HepG2 (cell line): ENCODE measurements around the gene VPS4B. TPM values are rescaled to one million over a fixed set of nuclear protein-coding genes. Genes with fewer than 3 reads are reported as not detected.
A peak's percentile ranks its signal among the peaks of the same experiment; 100 is the strongest.

Experiments used
- CAMTA2 ChIP-seq: sonication (generic); formaldehyde crosslinking; IDR thresholded peaks from 2 replicates; pipeline ENCODE4 v1.4.0; 2020; ENCODE audit warnings: mild to moderate bottlenecking, missing genetic modification reagents, borderline replicate concordance
- GATA4 ChIP-seq: sonication (generic); IDR thresholded peaks from 2 replicates; pipeline ENCODE4 v1.6.1; 2016; ENCODE audit warnings: antibody characterized with exemption, low read depth, borderline replicate concordance
- HNF4G ChIP-seq, 2 experiments: sonication (generic) in 1 of 2; formaldehyde crosslinking in 1 of 2; IDR thresholded peaks; 2 replicates each; pipeline versions ENCODE4 v1.4.0 to v1.6.1; 2011 to 2020; ENCODE audit warnings: borderline replicate concordance in 2 of 2, low read depth in 2 of 2, mild to moderate bottlenecking in 2 of 2, low read length in 1 of 2, missing genetic modification reagents in 1 of 2, moderate library complexity in 1 of 2
- KLF15 ChIP-seq: sonication (generic); formaldehyde crosslinking; IDR thresholded peaks from 2 replicates; pipeline ENCODE4 v1.8.1; 2023; ENCODE audit warnings: borderline replicate concordance, mild to moderate bottlenecking, inconsistent platforms, missing genetic modification reagents, mixed read lengths
- MAFG ChIP-seq: sonication (generic); formaldehyde crosslinking; IDR thresholded peaks from 2 replicates; pipeline ENCODE4 v1.5.1; 2020; ENCODE audit warnings: mild to moderate bottlenecking, missing genetic modification reagents
- MED1 ChIP-seq: sonication (generic); formaldehyde crosslinking; IDR thresholded peaks from 2 replicates; pipeline ENCODE4 v1.4.0; 2020; ENCODE audit warnings: missing genetic modification reagents
- SIX1 ChIP-seq: sonication (generic); formaldehyde crosslinking; IDR thresholded peaks from 2 replicates; pipeline ENCODE4 v1.4.0; 2020; ENCODE audit warnings: missing genetic modification reagents, borderline replicate concordance
- SMYD3 ChIP-seq: sonication (generic); formaldehyde crosslinking; IDR thresholded peaks from 2 replicates; pipeline ENCODE4 v1.8.1; 2023; ENCODE audit warnings: mild to moderate bottlenecking, missing genetic modification reagents
- ZNF101 ChIP-seq: sonication (generic); formaldehyde crosslinking; IDR thresholded peaks from 2 replicates; pipeline ENCODE4 v1.4.0; 2020; ENCODE audit warnings: mild to moderate bottlenecking, low read depth, missing genetic modification reagents, borderline replicate concordance
- ZNF136 ChIP-seq: sonication (generic); formaldehyde crosslinking; IDR thresholded peaks from 2 replicates; pipeline ENCODE4 v1.8.1; 2022; ENCODE audit warnings: low read depth, mild to moderate bottlenecking, moderate library complexity, missing genetic modification reagents
- ZNF235 ChIP-seq: sonication (generic); formaldehyde crosslinking; IDR thresholded peaks from 2 replicates; pipeline ENCODE4 v1.8.1; 2023; ENCODE audit warnings: mild to moderate bottlenecking, missing genetic modification reagents, borderline replicate concordance
- ZNF615 ChIP-seq: sonication (generic); formaldehyde crosslinking; IDR thresholded peaks from 2 replicates; pipeline ENCODE4 v1.5.0; 2020; ENCODE audit warnings: mild to moderate bottlenecking, missing genetic modification reagents, borderline replicate concordance
- polyA plus RNA-seq, 8 experiments: library from polyadenylated mRNA; depleted of rRNA in 3 of 8; stranded (reverse) in 7 of 8; unstranded in 1 of 8; fragments of >200 nt; fragmentation: Illumina TruSeq in 4 of 8; extraction: Trizol in 4 of 8; gene quantifications; 2 replicates each; pipeline versions ENCODE4 v1.2.1 to v1.2.3, GENCODE V29; 2011 to 2016; ENCODE audit warnings: low read depth in 4 of 8, missing spikeins in 1 of 8, mixed read lengths in 1 of 8; ENCODE audit not compliant: insufficient read depth in 1 of 8
- total RNA-seq, 5 experiments: library from RNA; depleted of rRNA; stranded (reverse); fragments of >200 nt; fragmentation: Illumina TruSeq; extraction: Trizol; gene quantifications; 2 replicates each; pipeline ENCODE4 v1.2.3, GENCODE V29; 2016; ENCODE audit warnings: low read depth in 1 of 5
- TF ChIP-seq, protein P1 (sequence below): sonication (generic); formaldehyde crosslinking; IDR thresholded peaks from 2 replicates; pipeline ENCODE4 v1.9.0; 2021; ENCODE audit warnings: mild to moderate bottlenecking, missing genetic modification reagents
- TF ChIP-seq, protein P2 (sequence below): sonication (generic); formaldehyde crosslinking; IDR thresholded peaks from 2 replicates; pipeline ENCODE4 v1.5.1; 2020; ENCODE audit warnings: mild to moderate bottlenecking, missing genetic modification reagents, borderline replicate concordance
- TF ChIP-seq, protein P3 (sequence below): sonication (generic); formaldehyde crosslinking; IDR thresholded peaks from 2 replicates; pipeline ENCODE4 v1.8.0; 2022; ENCODE audit warnings: missing genetic modification reagents, low read depth, mild to moderate bottlenecking, borderline replicate concordance

The VPS4B gene
- total and polyA plus RNA-seq, 2 of the 13 experiments (the other 11 are each of a cell fraction or from before 2014, with no cell fraction given): 12.8 to 25.9 TPM

DNA sequence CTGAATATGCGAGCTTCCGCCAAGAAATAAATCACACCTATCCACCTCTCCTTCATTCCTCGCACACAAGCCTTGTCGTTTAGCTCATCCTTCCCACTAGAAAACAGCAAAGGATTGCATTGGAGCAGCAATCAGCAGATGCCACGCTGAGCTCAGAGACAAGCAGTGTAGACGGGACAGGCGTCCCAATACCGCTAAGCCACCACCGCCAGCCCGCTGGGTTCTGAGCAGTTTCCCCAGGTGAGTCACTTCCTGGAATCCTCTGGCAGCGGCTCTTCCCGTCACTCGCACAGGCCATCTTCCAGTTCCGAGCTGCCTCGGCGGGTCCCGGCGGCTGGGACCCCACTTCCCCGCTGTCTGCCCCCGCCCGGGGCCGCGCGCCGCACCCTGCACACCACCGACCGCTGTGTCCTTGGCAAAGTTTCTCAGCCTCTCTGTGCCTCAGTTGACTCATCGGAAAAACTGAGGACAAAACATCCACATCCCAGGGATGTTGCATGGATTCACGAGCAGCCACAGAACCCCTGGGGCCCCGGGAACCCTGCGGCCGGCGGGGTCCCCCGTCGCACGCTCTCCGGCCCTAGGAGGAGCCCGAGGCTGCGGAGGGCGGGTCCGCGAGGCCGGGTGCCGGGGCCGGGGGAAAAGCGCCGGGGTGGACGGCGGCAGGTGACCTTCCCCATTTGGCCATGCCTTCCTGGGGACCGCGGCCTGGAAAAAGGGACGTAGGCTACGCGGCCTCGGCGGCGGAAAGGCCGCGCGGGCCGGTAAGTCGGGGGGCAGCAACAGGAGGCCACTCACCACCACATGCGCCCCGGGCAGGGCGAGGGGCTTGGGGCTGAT is 55.8 kb downstream of the VPS4B start (continued):
- TF ChIP-seq, protein P1, sequence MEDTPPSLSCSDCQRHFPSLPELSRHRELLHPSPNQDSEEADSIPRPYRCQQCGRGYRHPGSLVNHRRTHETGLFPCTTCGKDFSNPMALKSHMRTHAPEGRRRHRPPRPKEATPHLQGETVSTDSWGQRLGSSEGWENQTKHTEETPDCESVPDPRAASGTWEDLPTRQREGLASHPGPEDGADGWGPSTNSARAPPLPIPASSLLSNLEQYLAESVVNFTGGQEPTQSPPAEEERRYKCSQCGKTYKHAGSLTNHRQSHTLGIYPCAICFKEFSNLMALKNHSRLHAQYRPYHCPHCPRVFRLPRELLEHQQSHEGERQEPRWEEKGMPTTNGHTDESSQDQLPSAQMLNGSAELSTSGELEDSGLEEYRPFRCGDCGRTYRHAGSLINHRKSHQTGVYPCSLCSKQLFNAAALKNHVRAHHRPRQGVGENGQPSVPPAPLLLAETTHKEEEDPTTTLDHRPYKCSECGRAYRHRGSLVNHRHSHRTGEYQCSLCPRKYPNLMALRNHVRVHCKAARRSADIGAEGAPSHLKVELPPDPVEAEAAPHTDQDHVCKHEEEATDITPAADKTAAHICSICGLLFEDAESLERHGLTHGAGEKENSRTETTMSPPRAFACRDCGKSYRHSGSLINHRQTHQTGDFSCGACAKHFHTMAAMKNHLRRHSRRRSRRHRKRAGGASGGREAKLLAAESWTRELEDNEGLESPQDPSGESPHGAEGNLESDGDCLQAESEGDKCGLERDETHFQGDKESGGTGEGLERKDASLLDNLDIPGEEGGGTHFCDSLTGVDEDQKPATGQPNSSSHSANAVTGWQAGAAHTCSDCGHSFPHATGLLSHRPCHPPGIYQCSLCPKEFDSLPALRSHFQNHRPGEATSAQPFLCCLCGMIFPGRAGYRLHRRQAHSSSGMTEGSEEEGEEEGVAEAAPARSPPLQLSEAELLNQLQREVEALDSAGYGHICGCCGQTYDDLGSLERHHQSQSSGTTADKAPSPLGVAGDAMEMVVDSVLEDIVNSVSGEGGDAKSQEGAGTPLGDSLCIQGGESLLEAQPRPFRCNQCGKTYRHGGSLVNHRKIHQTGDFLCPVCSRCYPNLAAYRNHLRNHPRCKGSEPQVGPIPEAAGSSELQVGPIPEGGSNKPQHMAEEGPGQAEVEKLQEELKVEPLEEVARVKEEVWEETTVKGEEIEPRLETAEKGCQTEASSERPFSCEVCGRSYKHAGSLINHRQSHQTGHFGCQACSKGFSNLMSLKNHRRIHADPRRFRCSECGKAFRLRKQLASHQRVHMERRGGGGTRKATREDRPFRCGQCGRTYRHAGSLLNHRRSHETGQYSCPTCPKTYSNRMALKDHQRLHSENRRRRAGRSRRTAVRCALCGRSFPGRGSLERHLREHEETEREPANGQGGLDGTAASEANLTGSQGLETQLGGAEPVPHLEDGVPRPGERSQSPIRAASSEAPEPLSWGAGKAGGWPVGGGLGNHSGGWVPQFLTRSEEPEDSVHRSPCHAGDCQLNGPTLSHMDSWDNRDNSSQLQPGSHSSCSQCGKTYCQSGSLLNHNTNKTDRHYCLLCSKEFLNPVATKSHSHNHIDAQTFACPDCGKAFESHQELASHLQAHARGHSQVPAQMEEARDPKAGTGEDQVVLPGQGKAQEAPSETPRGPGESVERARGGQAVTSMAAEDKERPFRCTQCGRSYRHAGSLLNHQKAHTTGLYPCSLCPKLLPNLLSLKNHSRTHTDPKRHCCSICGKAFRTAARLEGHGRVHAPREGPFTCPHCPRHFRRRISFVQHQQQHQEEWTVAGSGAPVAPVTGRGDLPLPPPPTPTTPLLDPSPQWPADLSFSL (CRISPR knock-in tag): no peak
- TF ChIP-seq CAMTA2 (CRISPR knock-in tag): no peak
- TF ChIP-seq, protein P2, sequence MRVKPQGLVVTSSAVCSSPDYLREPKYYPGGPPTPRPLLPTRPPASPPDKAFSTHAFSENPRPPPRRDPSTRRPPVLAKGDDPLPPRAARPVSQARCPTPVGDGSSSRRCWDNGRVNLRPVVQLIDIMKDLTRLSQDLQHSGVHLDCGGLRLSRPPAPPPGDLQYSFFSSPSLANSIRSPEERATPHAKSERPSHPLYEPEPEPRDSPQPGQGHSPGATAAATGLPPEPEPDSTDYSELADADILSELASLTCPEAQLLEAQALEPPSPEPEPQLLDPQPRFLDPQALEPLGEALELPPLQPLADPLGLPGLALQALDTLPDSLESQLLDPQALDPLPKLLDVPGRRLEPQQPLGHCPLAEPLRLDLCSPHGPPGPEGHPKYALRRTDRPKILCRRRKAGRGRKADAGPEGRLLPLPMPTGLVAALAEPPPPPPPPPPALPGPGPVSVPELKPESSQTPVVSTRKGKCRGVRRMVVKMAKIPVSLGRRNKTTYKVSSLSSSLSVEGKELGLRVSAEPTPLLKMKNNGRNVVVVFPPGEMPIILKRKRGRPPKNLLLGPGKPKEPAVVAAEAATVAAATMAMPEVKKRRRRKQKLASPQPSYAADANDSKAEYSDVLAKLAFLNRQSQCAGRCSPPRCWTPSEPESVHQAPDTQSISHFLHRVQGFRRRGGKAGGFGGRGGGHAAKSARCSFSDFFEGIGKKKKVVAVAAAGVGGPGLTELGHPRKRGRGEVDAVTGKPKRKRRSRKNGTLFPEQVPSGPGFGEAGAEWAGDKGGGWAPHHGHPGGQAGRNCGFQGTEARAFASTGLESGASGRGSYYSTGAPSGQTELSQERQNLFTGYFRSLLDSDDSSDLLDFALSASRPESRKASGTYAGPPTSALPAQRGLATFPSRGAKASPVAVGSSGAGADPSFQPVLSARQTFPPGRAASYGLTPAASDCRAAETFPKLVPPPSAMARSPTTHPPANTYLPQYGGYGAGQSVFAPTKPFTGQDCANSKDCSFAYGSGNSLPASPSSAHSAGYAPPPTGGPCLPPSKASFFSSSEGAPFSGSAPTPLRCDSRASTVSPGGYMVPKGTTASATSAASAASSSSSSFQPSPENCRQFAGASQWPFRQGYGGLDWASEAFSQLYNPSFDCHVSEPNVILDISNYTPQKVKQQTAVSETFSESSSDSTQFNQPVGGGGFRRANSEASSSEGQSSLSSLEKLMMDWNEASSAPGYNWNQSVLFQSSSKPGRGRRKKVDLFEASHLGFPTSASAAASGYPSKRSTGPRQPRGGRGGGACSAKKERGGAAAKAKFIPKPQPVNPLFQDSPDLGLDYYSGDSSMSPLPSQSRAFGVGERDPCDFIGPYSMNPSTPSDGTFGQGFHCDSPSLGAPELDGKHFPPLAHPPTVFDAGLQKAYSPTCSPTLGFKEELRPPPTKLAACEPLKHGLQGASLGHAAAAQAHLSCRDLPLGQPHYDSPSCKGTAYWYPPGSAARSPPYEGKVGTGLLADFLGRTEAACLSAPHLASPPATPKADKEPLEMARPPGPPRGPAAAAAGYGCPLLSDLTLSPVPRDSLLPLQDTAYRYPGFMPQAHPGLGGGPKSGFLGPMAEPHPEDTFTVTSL (CRISPR knock-in tag): no peak
- TF ChIP-seq SIX1: no peak
- no peak for TF ChIP-seq ZNF101 (CRISPR knock-in tag)
- TF ChIP-seq, protein P3, sequence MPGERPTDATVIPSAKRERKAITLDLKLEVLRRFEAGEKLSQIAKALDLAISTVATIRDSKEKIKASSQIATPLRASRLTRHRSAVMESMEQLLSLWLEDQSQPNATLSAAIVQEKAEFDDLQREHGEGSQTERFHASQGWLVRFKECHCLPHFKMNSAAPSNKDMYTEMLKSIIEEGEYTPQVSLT (CRISPR knock-in tag): no peak
- no peak for TF ChIP-seq MAFG (CRISPR knock-in tag)
- TF ChIP-seq MED1 (CRISPR knock-in tag): 0 out of 2 replicates have a peak, but pooled peaks have one; percentile 38
- TF ChIP-seq ZNF235 (CRISPR knock-in tag): no peak
- TF ChIP-seq KLF15: no peak
- no peak for TF ChIP-seq GATA4
- TF ChIP-seq HNF4G (IDR thresholded peaks at IDR 0.05; ENCODE audit: borderline replicate concordance, low read depth, low read length): no peak
- no peak for TF ChIP-seq HNF4G (CRISPR knock-in tag; IDR thresholded peaks at IDR 0.05; ENCODE audit: borderline replicate concordance, low read depth)
- TF ChIP-seq SMYD3 (CRISPR knock-in tag): no peak
- 0 out of 2 replicates have a peak, but pooled peaks have one; percentile 38 for TF ChIP-seq ZNF615 (CRISPR knock-in tag)
- no peak for TF ChIP-seq ZNF136 (CRISPR knock-in tag)
